Hepatocyte (in vitro differentiated cells): ENCODE measurements around the gene FILIP1L. TPM values are rescaled to one million over a fixed set of nuclear protein-coding genes. Genes with fewer than 3 reads are reported as not detected.

Experiments used
- DNase-seq: peaks from one replicate; pipeline ENCODE4 v3.0.0-alpha.2; 2016; ENCODE audit warnings: low spot score
- H2AFZ ChIP-seq: fragments of 200-600 bp; sonication (generic); 2 replicates; pipeline ENCODE4 v1.6.0; 2016; ENCODE audit warnings: antibody characterized with exemption, mild to moderate bottlenecking
- H3K27ac ChIP-seq: fragments of 200-600 bp; sonication (generic); 2 replicates; pipeline ENCODE4 v1.5.1; 2016; ENCODE audit warnings: mild to moderate bottlenecking
- H3K27me3 ChIP-seq: fragments of 200-600 bp; sonication (generic); 2 replicates; pipeline ENCODE4 v1.6.1; 2016
- H3K36me3 ChIP-seq: fragments of 200-600 bp; sonication (generic); replicated peaks from 2 replicates; pipeline ENCODE4 v1.5.1; 2016; ENCODE audit warnings: low read depth; ENCODE audit not compliant: insufficient read depth
- H3K4me1 ChIP-seq: fragments of 200-600 bp; sonication (generic); 2 replicates; pipeline ENCODE4 v1.5.1; 2016; ENCODE audit warnings: mild to moderate bottlenecking, moderate library complexity; ENCODE audit not compliant: insufficient read depth
- H3K4me2 ChIP-seq: fragments of 200-600 bp; sonication (generic); 2 replicates; pipeline ENCODE4 v1.6.0; 2016
- H3K4me3 ChIP-seq: fragments of 200-600 bp; sonication (generic); 2 replicates; pipeline ENCODE4 v1.5.1; 2016; ENCODE audit warnings: mild to moderate bottlenecking
- H3K79me2 ChIP-seq: fragments of 200-600 bp; sonication (generic); 2 replicates; pipeline ENCODE4 v1.6.0; 2017; ENCODE audit warnings: mild to moderate bottlenecking
- H3K9me2 ChIP-seq: fragments of 200-600 bp; sonication (generic); replicated peaks from 2 replicates; pipeline ENCODE4 v1.6.0; 2017; ENCODE audit warnings: mild to moderate bottlenecking; ENCODE audit not compliant: insufficient read depth
- H3K9me3 ChIP-seq: fragments of 200-600 bp; sonication (generic); 2 replicates; pipeline ENCODE4 v1.5.1; 2016; ENCODE audit warnings: low read depth, mild to moderate bottlenecking
- H4K20me1 ChIP-seq: fragments of 200-600 bp; sonication (generic); 2 replicates; pipeline ENCODE4 v1.6.0; 2016; ENCODE audit warnings: mild to moderate bottlenecking; ENCODE audit not compliant: insufficient read depth, poor library complexity, severe bottlenecking
- EZH2 ChIP-seq: fragments of 200-600 bp; sonication (generic); IDR thresholded peaks from 2 replicates; pipeline ENCODE4 v1.6.1; 2016; ENCODE audit warnings: antibody characterized with exemption, mild to moderate bottlenecking, borderline replicate concordance
- EZH2phosphoT487 ChIP-seq: fragments of 200-600 bp; sonication (generic); IDR thresholded peaks from one replicate; pipeline ENCODE4 v1.6.1; 2018; ENCODE audit warnings: antibody characterized with exemption, mild to moderate bottlenecking, low read depth, moderate library complexity; ENCODE audit not compliant: unreplicated experiment, severe bottlenecking
- WGBS: methylation state at CpG from one replicate; pipeline ENCODE4 v1.1.6; 2016; ENCODE audit warnings: low lambda C conversion rate; ENCODE audit errors: missing lambda C conversion rate; 5-methylcytosine and 5-hydroxymethylcytosine counted together
- polyA plus RNA-seq: library from polyadenylated mRNA; unstranded; fragments of >200 nt; fragmentation: Nextera tagmentation; extraction: Ambion mirVana; gene quantifications from 2 replicates; pipeline ENCODE4 v1.2.1, GENCODE V29; 2016
- total RNA-seq: library from RNA; depleted of rRNA; stranded (reverse); fragments of >200 nt; gene quantifications from 2 replicates; pipeline ENCODE4 v1.2.3, GENCODE V29; 2014
- TF ChIP-seq, protein P1 (sequence below): fragments of 200-600 bp; sonication (generic); IDR thresholded peaks from 2 replicates; pipeline ENCODE4 v1.5.1; 2016; ENCODE audit warnings: antibody characterized with exemption, mild to moderate bottlenecking; ENCODE audit not compliant: poor library complexity

Gene FILIP1L
- total and polyA plus RNA-seq, 2 experiments from 2014 or later, result 48.2 to 49.4 TPM

DNA sequence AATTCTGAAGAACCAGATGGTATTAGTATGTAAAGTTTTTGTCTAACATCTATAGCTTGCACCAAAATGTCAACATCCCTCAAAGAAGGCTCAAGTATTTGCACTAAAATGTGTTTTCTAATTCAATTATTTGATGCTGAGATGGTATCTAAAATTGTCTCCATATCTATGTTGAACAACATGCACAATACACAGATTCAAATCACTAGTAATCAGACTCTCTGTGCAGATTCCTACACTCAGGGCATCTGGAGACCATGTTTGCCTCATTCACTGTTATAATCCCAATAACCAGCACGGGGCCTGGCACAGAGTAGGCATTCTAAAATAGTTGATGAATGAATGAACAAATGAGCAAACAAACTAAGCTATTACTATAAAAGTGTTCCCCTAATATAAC lies 2.6 kb downstream of the FILIP1L start:
- Histone ChIP-seq H4K20me1 (no peaks in the 10 kb centered on the region), H3K36me3 (no peaks in the 10 kb centered on the region), H3K27ac (no peak overlapping the region), H3K9me2 (no peaks in the 10 kb centered on the region), H3K4me2 (no peak overlapping the region), H3K79me2 (no peaks in the 10 kb centered on the region), H3K4me1 (peaks cover 20% of the 10 kb centered on the region), H3K27me3 (no peaks in the 10 kb centered on the region), H3K9me3 (no peaks in the 10 kb centered on the region), H2AFZ (no peak overlapping the region), H3K4me3 (no peak overlapping the region)
- no peak for TF ChIP-seq EZH2
- no peak for TF ChIP-seq EZH2phosphoT487
- TF ChIP-seq, protein P1, sequence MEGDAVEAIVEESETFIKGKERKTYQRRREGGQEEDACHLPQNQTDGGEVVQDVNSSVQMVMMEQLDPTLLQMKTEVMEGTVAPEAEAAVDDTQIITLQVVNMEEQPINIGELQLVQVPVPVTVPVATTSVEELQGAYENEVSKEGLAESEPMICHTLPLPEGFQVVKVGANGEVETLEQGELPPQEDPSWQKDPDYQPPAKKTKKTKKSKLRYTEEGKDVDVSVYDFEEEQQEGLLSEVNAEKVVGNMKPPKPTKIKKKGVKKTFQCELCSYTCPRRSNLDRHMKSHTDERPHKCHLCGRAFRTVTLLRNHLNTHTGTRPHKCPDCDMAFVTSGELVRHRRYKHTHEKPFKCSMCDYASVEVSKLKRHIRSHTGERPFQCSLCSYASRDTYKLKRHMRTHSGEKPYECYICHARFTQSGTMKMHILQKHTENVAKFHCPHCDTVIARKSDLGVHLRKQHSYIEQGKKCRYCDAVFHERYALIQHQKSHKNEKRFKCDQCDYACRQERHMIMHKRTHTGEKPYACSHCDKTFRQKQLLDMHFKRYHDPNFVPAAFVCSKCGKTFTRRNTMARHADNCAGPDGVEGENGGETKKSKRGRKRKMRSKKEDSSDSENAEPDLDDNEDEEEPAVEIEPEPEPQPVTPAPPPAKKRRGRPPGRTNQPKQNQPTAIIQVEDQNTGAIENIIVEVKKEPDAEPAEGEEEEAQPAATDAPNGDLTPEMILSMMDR, result no peak
- DNase-seq, result no peak
- WGBS, result 95% methylated on average over 1 of the region's 1 CpG

DNA sequence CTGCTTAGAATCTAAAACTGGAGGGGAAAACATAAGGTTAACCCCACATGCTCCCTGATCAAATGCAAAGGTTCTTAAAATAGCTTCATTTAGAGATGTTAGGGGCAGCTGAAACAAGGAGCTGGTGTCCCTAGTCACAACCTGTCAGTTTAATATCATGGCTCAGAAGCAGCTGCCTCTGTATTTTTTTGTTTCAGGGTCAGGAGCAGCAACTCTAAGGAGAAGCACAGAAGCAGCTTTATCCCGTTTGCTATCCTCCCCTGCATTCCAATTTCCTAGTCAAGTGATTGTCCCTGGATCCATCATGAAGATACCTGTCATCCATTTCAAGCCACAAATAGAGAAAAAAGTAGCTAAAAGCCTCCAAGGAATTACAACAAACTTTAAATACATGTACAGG lies 4.1 kb downstream of the FILIP1L start:
- H3K4me3 ChIP-seq, result no peak overlapping the region
- WGBS, result 72% methylated on average over 1 of the region's 1 CpG

DNA sequence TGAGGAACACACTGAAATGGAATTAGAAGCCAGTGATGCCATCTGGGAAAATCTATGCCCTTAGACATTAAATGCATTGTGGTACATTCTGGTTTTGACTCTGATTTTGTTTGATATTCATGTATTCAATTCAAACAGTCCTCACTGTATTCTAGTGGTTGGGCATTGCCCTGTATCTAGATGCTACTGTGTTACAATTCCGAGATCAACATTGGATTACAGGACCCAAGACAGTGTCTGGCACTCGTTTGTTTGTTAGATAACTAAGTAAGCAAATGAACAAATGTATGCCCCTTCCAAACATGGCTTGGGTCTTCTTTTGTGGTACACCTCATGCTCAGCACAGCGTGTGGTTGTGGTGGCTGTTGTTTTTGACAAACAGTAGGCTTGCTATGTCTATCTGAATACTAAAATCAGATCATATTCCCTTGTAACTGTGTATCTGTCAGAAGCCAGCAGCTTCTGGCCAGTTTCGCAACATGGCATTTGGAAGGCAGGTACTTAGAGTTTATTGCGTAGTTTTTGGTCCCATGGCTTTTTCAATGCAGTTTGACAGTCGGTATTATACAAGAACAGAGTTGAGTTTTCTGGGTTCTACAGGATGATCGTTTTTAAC lies 5.7 kb downstream of the FILIP1L start:
- H3K27ac ChIP-seq, result no peak overlapping the region
- no peaks in the 10 kb centered on the region for H3K9me2 ChIP-seq
- no peak overlapping the region for H3K4me3 ChIP-seq
- no peaks in the 10 kb centered on the region for H3K36me3 ChIP-seq
- H3K4me2 ChIP-seq, result no peak overlapping the region
- no peaks in the 10 kb centered on the region for H3K9me3 ChIP-seq
- TF ChIP-seq, protein P1, result no peak
- no peak for TF ChIP-seq EZH2
- no peak for TF ChIP-seq EZH2phosphoT487
- H3K4me1 ChIP-seq, result peaks cover 51% of the 10 kb centered on the region
- H3K27me3 ChIP-seq, result no peaks in the 10 kb centered on the region
- no peaks in the 10 kb centered on the region for H3K79me2 ChIP-seq
- WGBS, result 83% methylated on average over 7 of the region's 7 CpGs
- no peak overlapping the region for H2AFZ ChIP-seq
- no peaks in the 10 kb centered on the region for H4K20me1 ChIP-seq
- DNase-seq, result no peak

More for the DNA sequence above, 4.1 kb downstream of the FILIP1L start:
- H3K9me2 ChIP-seq, result no peaks in the 10 kb centered on the region
- H3K27ac ChIP-seq, result no peak overlapping the region
- no peak overlapping the region for H2AFZ ChIP-seq
- TF ChIP-seq, protein P1, result no peak
- TF ChIP-seq EZH2phosphoT487, result no peak
- no peak for TF ChIP-seq EZH2
- no peaks in the 10 kb centered on the region for H3K36me3 ChIP-seq
- H3K9me3 ChIP-seq, result no peaks in the 10 kb centered on the region
- DNase-seq, result no peak
- H4K20me1 ChIP-seq, result no peaks in the 10 kb centered on the region
- H3K4me2 ChIP-seq, result no peak overlapping the region
- no peaks in the 10 kb centered on the region for H3K79me2 ChIP-seq
- H3K4me1 ChIP-seq, result peaks cover 36% of the 10 kb centered on the region
- no peaks in the 10 kb centered on the region for H3K27me3 ChIP-seq
